ENCODE results near the gene MRPL33. TPM values are rescaled to one million over a fixed set of nuclear protein-coding genes. Genes with fewer than 3 reads are reported as not detected.

The MRPL33 gene
- total RNA-seq, 8 experiments from 2014 or later: 152 to 352 (median 169) TPM

GRCh38 chr2:27792759-27793158 is 21.2 kb downstream of the MRPL33 start:
- Histone ChIP-seq H3K27ac (no peak overlapping the region), H3K4me3 (no peak overlapping the region), H3K4me1 (replicated peaks in 1 of 2) (peaks cover 12 to 14% of the 10 kb centered on the region in 2 donors)
- ATAC-seq (replicated peaks in 6 of 8): peak in 3 of 8 experiments; percentile 24 to 27 (median 26)
- in situ Hi-C loops (cut with MboI; ENCODE audit: low pct_unique_long_range_greater_than_20kb in 2 of 9, low sequenced_read_pairs in 9 of 9, unreplicated experiment in 9 of 9): no loop called here

DNA sequence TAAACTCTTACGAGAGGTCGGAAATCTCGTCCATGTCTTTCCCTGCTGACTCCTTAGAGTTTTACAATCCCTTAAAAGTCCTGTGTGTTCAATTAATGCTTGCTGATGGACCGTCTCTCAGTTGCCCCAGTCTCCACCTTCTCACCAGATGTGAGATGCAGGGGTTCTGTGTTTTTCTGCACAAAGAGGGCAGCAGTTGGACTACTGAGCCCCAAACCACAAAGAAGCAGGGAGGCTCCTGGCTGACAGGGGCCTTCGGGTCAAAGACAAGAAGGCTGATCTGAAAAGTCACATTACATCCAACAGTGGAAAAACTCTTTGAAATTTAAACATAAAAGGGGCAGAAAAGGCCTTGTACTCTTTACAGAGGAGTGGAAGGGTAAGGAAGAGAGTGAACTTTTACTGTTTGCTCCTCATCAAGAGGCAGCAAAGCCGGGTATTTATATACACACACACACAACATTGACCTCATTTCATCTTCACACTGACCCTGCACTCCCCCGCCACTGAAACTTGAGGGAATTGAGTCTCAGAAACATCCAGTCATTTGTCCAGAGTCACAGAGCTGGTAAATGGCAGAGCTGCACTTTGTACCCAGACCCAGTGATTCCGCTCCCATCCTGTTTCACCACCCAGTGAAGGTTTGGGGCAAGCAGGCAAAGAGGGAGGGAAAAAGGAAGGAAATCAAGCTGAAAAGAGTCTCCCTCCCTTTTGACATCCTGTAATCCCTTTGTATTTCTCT is 23.7 kb downstream of the MRPL33 start:
- H3K27ac ChIP-seq: no peak overlapping the region
- peak in 1 of 8 experiments; percentile 23 for ATAC-seq (replicated peaks in 6 of 8)
- 70 to 100% (median 83%) methylated on average over 1 to 7 of the region's 8 CpGs; no CpG with 5 or more reads in 1 of the 10 experiments for WGBS, 10 experiments

DNA sequence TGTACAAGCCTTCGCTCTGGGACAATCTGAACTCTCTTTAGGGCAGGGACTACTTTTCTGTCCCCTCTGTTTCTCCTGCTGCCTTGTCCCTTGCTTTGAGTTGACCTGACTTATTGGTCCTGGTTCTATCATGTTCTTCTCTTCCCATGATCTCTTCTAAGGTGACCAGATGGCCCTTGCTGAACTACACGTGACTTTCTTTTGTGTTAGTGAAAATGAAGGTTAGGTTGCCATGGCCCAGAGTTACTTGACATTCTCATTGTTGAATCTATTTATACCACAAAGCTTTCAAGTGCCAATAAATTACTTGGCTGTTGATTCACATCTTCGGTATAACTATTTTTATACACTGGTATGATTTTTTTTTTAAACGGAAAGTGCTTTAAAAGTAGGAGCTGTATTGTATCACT is 24.4 kb downstream of the MRPL33 start:
- Histone ChIP-seq H3K4me1 (replicated peaks in 1 of 2) (peaks cover 12 to 14% of the 10 kb centered on the region in 2 donors), H3K4me3 (no peak overlapping the region), H3K27ac (no peak overlapping the region)
- WGBS, 10 experiments: 0 to 56% (median 36%) methylated on average over 1 to 4 of the region's 4 CpGs
- in situ Hi-C loops (cut with MboI; ENCODE audit: low pct_unique_long_range_greater_than_20kb in 2 of 9, low sequenced_read_pairs in 9 of 9, unreplicated experiment in 9 of 9): no loop called here
- ATAC-seq (replicated peaks in 6 of 8): peak in 2 of 8 experiments; percentile 42 to 52

More for the DNA sequence above, 23.7 kb downstream of the MRPL33 start:
- in situ Hi-C loops (cut with MboI; ENCODE audit: low pct_unique_long_range_greater_than_20kb in 2 of 9, low sequenced_read_pairs in 9 of 9, unreplicated experiment in 9 of 9): no loop called here
- Histone ChIP-seq H3K4me1 (replicated peaks in 1 of 2) (peaks cover 12 to 14% of the 10 kb centered on the region in 2 donors), H3K4me3 (no peak overlapping the region)

DNA sequence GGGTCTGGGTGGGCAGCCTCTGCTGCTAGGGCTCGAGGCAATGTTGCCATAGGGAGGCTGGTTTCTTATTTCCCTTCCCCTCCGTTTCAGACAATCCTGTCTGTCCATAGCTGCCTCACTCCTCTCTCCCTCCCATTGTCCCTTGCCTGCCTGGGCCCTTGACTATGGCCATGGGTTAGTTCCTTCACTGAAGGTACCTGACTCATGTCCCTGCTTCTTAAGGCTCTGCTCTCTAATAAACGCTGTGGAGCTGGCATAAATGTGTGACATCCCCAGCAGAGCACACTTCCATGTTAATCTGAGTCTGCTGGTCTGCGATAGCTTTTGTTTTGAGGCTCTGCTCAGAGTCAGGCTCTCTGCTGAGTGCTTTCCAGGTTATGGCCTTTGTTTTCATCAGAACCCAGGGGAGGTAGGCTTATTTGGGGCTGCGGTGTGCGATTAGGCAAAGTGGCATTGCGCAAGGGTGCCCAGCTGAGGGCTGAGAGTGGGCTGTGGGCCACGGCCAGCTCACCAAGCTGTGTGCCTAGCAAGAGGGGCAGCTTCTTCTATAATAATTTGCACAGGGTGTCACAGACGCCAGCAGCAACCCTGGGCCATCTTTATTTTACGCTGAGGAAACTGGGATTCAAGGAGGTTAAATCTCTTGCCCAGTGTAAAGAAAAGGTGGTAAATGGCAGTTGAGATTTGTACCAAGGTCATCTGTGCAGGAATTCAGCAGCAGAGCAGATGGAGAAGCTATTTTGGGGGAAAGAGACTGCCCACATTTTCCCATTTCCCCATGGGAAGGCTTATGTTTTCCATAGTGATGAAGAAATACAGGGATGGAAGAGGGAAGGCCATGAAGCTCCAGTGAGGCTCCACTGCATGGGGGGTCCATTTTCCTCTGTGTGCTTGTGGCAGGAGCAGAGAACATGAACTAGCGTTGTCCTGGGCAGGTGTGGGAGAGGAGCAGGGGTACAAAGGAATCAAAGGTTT is 25.6 kb downstream of the MRPL33 start:
- H3K4me1 ChIP-seq (replicated peaks in 1 of 2): peaks cover 12 to 14% of the 10 kb centered on the region in 2 donors
- in situ Hi-C loops (cut with MboI; ENCODE audit: low pct_unique_long_range_greater_than_20kb in 2 of 9, low sequenced_read_pairs in 9 of 9, unreplicated experiment in 9 of 9): no loop called here
- 70 to 100% (median 86%) methylated on average over 1 to 7 of the region's 11 CpGs; no CpG with 5 or more reads in 1 of the 10 experiments for WGBS, 10 experiments
- H3K4me3 ChIP-seq: no peak overlapping the region
- no peak for ATAC-seq (replicated peaks in 6 of 8)
- no peak overlapping the region for H3K27ac ChIP-seq

GRCh38 chr2:27797841-27798240 is 26.3 kb downstream of the MRPL33 start:
- H3K27ac ChIP-seq: no peak overlapping the region
- no peak overlapping the region for H3K4me3 ChIP-seq
- in situ Hi-C loops (cut with MboI; ENCODE audit: low pct_unique_long_range_greater_than_20kb in 2 of 9, low sequenced_read_pairs in 9 of 9, unreplicated experiment in 9 of 9): no loop called here
- peaks cover 12 to 14% of the 10 kb centered on the region in 2 donors for H3K4me1 ChIP-seq (replicated peaks in 1 of 2)
- WGBS, 10 experiments: 84 to 100% (median 100%) methylated on average over 1 to 4 of the region's 4 CpGs; no CpG with 5 or more reads in 2 of the 10 experiments
- no peak for ATAC-seq (replicated peaks in 6 of 8)

GRCh38 chr2:27798486-27798885 is 27.0 kb downstream of the MRPL33 start:
- H3K27ac ChIP-seq: no peak overlapping the region
- WGBS, 10 experiments: 60 to 88% (median 76%) methylated on average over 1 to 7 of the region's 7 CpGs
- in situ Hi-C loops (cut with MboI; ENCODE audit: low pct_unique_long_range_greater_than_20kb in 2 of 9, low sequenced_read_pairs in 9 of 9, unreplicated experiment in 9 of 9): no loop called here

DNA sequence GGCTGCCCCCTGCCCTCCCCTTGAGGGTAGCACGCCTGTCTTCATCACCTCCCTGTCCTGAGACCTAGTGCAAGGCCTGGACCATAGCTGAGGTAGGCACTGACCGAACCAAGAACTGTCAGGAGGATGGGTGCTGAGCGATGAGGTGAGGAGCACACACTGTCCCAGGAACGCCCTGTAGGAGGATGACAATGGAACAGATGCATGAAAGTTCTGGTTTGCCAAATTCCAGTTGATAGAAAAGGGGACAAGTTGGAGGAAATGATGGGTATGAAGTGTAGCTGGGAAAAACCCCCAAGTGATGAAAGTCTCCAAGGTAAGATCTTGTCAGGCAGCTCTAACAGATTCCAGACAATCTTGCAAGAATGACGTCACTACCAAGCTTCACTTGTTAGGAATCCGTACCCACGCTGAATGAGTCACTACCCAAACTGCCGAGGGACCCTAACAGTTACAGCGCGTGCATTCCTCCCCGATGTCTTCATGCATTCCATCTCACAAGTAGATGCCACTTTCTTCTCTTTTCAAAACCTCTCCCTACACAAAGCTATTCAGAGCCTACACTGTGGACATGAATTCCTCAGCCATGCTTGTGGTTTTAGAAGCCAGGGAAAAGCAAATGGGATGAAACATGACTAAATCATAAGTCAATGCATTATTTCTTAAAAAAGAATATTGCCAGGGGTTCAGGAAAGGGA is 27.6 kb downstream of the MRPL33 start:
- peak; percentile 44 to 97 (median 88) for ATAC-seq (replicated peaks in 6 of 8)
- peaks cover 12 to 14% of the 10 kb centered on the region in 2 donors for H3K4me1 ChIP-seq (replicated peaks in 1 of 2)
- in situ Hi-C loops (cut with MboI; ENCODE audit: low pct_unique_long_range_greater_than_20kb in 2 of 9, low sequenced_read_pairs in 9 of 9, unreplicated experiment in 9 of 9): no loop called here
- H3K4me3 ChIP-seq: no peak overlapping the region
- 0 to 93% (median 56%) methylated on average over 2 to 8 of the region's 11 CpGs; no CpG with 5 or more reads in 2 of the 10 experiments for WGBS, 10 experiments
- no peak overlapping the region for H3K27ac ChIP-seq

More at GRCh38 chr2:27798486-27798885, 27.0 kb downstream of the MRPL33 start:
- Histone ChIP-seq H3K4me3 (no peak overlapping the region), H3K4me1 (replicated peaks in 1 of 2) (peaks cover 12 to 14% of the 10 kb centered on the region in 2 donors)
- no peak for ATAC-seq (replicated peaks in 6 of 8)

DNA sequence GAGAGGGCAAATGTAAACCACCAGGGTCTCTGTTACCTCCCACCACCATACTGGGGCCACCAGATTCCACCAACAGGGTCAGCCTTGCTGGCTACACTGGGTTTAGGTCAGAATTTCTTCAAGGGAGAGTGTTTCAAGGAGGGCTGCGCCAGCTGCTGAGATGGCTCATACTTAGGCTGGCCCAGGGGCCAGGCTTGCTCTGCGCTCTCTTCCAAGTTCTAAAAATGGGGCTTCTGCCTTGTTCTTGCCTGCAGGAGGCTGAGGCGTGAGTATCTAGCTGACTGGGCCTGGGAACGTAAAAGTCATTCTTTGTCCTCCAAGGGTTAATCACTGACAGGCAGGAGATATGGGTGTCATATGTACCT is 28.1 kb downstream of the MRPL33 start:
- in situ Hi-C loops (cut with MboI; ENCODE audit: low pct_unique_long_range_greater_than_20kb in 2 of 9, low sequenced_read_pairs in 9 of 9, unreplicated experiment in 9 of 9): no loop called here
- peak in 5 of 8 experiments; percentile 7 to 41 (median 34) for ATAC-seq (replicated peaks in 6 of 8)
- WGBS, 10 experiments: 30 to 100% (median 100%) methylated on average over 1 to 4 of the region's 4 CpGs; no CpG with 5 or more reads in 3 of the 10 experiments
- Histone ChIP-seq H3K4me3 (no peak overlapping the region), H3K4me1 (replicated peaks in 1 of 2) (peaks cover 12 to 14% of the 10 kb centered on the region in 2 donors), H3K27ac (no peak overlapping the region)

DNA sequence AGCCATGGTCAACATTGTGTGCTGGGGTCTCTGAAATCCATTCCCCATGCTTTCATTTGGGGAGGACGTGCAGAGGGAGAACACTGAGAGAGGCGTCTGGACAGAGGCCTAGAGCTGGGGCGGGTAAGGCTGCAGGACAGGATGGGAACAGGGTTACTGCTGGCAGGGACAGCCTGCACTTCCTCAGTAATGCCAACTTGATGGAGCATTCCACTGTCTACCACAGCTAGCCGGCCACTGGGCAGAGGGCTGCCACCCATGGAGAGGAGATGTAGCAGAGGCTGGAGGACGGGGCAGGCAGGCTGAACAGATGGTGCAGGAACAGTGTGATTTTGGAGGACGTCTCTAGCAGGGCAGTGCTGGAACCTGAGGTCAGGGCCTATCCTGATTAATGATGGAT is 29.3 kb downstream of the MRPL33 start:
- ATAC-seq (replicated peaks in 6 of 8): no peak

GRCh38 chr2:27802547-27802946 is 31.0 kb downstream of the MRPL33 start:
- Histone ChIP-seq H3K4me3 (no peak overlapping the region), H3K27ac (no peak overlapping the region), H3K4me1 (replicated peaks in 1 of 2) (no peaks in the 10 kb centered on the region)
- in situ Hi-C loops (cut with MboI; ENCODE audit: low pct_unique_long_range_greater_than_20kb in 2 of 9, low sequenced_read_pairs in 9 of 9, unreplicated experiment in 9 of 9): no loop called here
- 77 to 100% (median 92%) methylated on average over 2 to 4 of the region's 6 CpGs; no CpG with 5 or more reads in 4 of the 10 experiments for WGBS, 10 experiments
- no peak for ATAC-seq (replicated peaks in 6 of 8)

More for the DNA sequence above, 29.3 kb downstream of the MRPL33 start:
- peaks cover 3 to 4% of the 10 kb centered on the region in 2 donors for H3K4me1 ChIP-seq (replicated peaks in 1 of 2)
- no peak overlapping the region for H3K27ac ChIP-seq
- in situ Hi-C loops (cut with MboI; ENCODE audit: low pct_unique_long_range_greater_than_20kb in 2 of 9, low sequenced_read_pairs in 9 of 9, unreplicated experiment in 9 of 9): no loop called here
- no peak overlapping the region for H3K4me3 ChIP-seq
- 40 to 91% (median 72%) methylated on average over 1 to 5 of the region's 6 CpGs; no CpG with 5 or more reads in 4 of the 10 experiments for WGBS, 10 experiments

DNA sequence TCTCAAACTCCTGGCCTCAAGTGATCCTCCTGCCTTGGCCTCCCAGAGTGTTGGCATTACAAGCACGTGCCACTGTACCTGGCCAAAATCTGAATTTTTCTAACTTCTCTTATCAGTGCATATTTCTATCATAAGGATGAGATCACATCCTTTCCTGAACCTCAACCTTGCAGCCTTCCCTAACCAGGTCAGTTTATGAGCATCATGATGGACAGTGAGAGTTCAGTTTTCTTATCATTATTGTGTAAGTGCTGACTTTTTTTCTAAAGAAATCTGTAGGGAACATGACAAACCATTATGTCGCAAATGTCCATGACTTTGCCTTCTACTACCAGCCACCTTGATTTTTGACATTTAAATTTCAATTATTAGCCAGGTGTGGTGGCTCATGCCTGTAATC is 31.5 kb downstream of the MRPL33 start:
- Histone ChIP-seq H3K4me1 (replicated peaks in 1 of 2) (no peaks in the 10 kb centered on the region), H3K4me3 (no peak overlapping the region), H3K27ac (no peak overlapping the region)
- 62 to 100% (median 97%) methylated on average over 1 to 2 of the region's 2 CpGs; no CpG with 5 or more reads in 2 of the 10 experiments for WGBS, 10 experiments
- in situ Hi-C loops (cut with MboI; ENCODE audit: low pct_unique_long_range_greater_than_20kb in 2 of 9, low sequenced_read_pairs in 9 of 9, unreplicated experiment in 9 of 9): no loop called here
- ATAC-seq (replicated peaks in 6 of 8): no peak

DNA sequence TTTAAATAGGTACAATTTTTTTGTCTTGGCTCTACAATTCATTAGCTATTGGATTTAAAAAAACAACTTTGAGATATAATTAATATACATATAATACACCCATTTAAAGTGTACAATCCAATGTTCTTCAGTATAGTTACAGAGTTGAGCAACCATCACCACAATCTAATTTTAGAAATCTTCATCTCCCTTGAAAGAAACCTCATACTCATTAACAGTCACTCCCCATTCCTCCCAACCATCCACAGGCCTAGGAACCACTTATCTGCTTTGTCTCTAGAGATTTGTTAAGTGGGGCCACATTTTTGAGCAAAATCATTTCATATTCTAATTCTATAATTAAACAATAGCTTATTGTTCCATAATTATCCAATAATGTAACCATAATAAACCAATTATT is 32.6 kb downstream of the MRPL33 start:
- no peak for ATAC-seq (replicated peaks in 6 of 8)
- Histone ChIP-seq H3K27ac (no peak overlapping the region), H3K4me3 (no peak overlapping the region), H3K4me1 (replicated peaks in 1 of 2) (no peaks in the 10 kb centered on the region)
- in situ Hi-C loops (cut with MboI; ENCODE audit: low pct_unique_long_range_greater_than_20kb in 2 of 9, low sequenced_read_pairs in 9 of 9, unreplicated experiment in 9 of 9): no loop called here
